Hepatocyte (in vitro differentiated cells): ENCODE results near the gene CACNA2D4. TPM values are rescaled to one million over a fixed set of nuclear protein-coding genes. Genes with fewer than 3 reads are reported as not detected.

ENCODE experiments used
- DNase-seq: peaks from one replicate; pipeline ENCODE4 v3.0.0-alpha.2; 2016; ENCODE audit warnings: low spot score
- H2AFZ ChIP-seq: fragments of 200-600 bp; sonication (generic); 2 replicates; pipeline ENCODE4 v1.6.0; 2016; ENCODE audit warnings: antibody characterized with exemption, mild to moderate bottlenecking
- H3K27ac ChIP-seq: fragments of 200-600 bp; sonication (generic); 2 replicates; pipeline ENCODE4 v1.5.1; 2016; ENCODE audit warnings: mild to moderate bottlenecking
- H3K27me3 ChIP-seq: fragments of 200-600 bp; sonication (generic); 2 replicates; pipeline ENCODE4 v1.6.1; 2016
- H3K36me3 ChIP-seq: fragments of 200-600 bp; sonication (generic); replicated peaks from 2 replicates; pipeline ENCODE4 v1.5.1; 2016; ENCODE audit warnings: low read depth; ENCODE audit not compliant: insufficient read depth
- H3K4me1 ChIP-seq: fragments of 200-600 bp; sonication (generic); 2 replicates; pipeline ENCODE4 v1.5.1; 2016; ENCODE audit warnings: mild to moderate bottlenecking, moderate library complexity; ENCODE audit not compliant: insufficient read depth
- H3K4me2 ChIP-seq: fragments of 200-600 bp; sonication (generic); 2 replicates; pipeline ENCODE4 v1.6.0; 2016
- H3K4me3 ChIP-seq: fragments of 200-600 bp; sonication (generic); 2 replicates; pipeline ENCODE4 v1.5.1; 2016; ENCODE audit warnings: mild to moderate bottlenecking
- H3K79me2 ChIP-seq: fragments of 200-600 bp; sonication (generic); 2 replicates; pipeline ENCODE4 v1.6.0; 2017; ENCODE audit warnings: mild to moderate bottlenecking
- H3K9me2 ChIP-seq: fragments of 200-600 bp; sonication (generic); replicated peaks from 2 replicates; pipeline ENCODE4 v1.6.0; 2017; ENCODE audit warnings: mild to moderate bottlenecking; ENCODE audit not compliant: insufficient read depth
- H3K9me3 ChIP-seq: fragments of 200-600 bp; sonication (generic); 2 replicates; pipeline ENCODE4 v1.5.1; 2016; ENCODE audit warnings: low read depth, mild to moderate bottlenecking
- H4K20me1 ChIP-seq: fragments of 200-600 bp; sonication (generic); 2 replicates; pipeline ENCODE4 v1.6.0; 2016; ENCODE audit warnings: mild to moderate bottlenecking; ENCODE audit not compliant: insufficient read depth, poor library complexity, severe bottlenecking
- CTCF ChIP-seq: fragments of 200-600 bp; sonication (generic); IDR thresholded peaks from 2 replicates; pipeline ENCODE4 v1.5.1; 2016; ENCODE audit warnings: antibody characterized with exemption, mild to moderate bottlenecking; ENCODE audit not compliant: poor library complexity
- EZH2 ChIP-seq: fragments of 200-600 bp; sonication (generic); IDR thresholded peaks from 2 replicates; pipeline ENCODE4 v1.6.1; 2016; ENCODE audit warnings: antibody characterized with exemption, mild to moderate bottlenecking, borderline replicate concordance
- EZH2phosphoT487 ChIP-seq: fragments of 200-600 bp; sonication (generic); IDR thresholded peaks from one replicate; pipeline ENCODE4 v1.6.1; 2018; ENCODE audit warnings: antibody characterized with exemption, mild to moderate bottlenecking, low read depth, moderate library complexity; ENCODE audit not compliant: unreplicated experiment, severe bottlenecking
- WGBS: methylation state at CpG from one replicate; pipeline ENCODE4 v1.1.6; 2016; ENCODE audit warnings: low lambda C conversion rate; ENCODE audit errors: missing lambda C conversion rate; 5-methylcytosine and 5-hydroxymethylcytosine counted together
- polyA plus RNA-seq: library from polyadenylated mRNA; unstranded; fragments of >200 nt; fragmentation: Nextera tagmentation; extraction: Ambion mirVana; gene quantifications from 2 replicates; pipeline ENCODE4 v1.2.1, GENCODE V29; 2016
- total RNA-seq: library from RNA; depleted of rRNA; stranded (reverse); fragments of >200 nt; gene quantifications from 2 replicates; pipeline ENCODE4 v1.2.3, GENCODE V29; 2014

CACNA2D4 gene
- total and polyA plus RNA-seq, 2 experiments from 2014 or later = 1.3 to 2.1 TPM

GRCh38 chr12:1809591-1810190, 108.8 kb downstream of the CACNA2D4 start:
- DNase-seq = no peak
- Histone ChIP-seq H3K9me2 (no peaks in the 10 kb centered on the region), H3K79me2 (no peaks in the 10 kb centered on the region), H3K27me3 (no peaks in the 10 kb centered on the region), H3K4me3 (no peak overlapping the region), H3K27ac (peak overlapping the region; percentile 7), H3K4me1 (peaks cover 3% of the 10 kb centered on the region), H3K4me2 (no peak overlapping the region), H3K36me3 (no peaks in the 10 kb centered on the region), H2AFZ (no peak overlapping the region), H4K20me1 (no peaks in the 10 kb centered on the region), H3K9me3 (no peaks in the 10 kb centered on the region)
- TF ChIP-seq EZH2phosphoT487 (no peak), CTCF (no peak), EZH2 (no peak)
- WGBS = 86% methylated on average over 13 of the region's 13 CpGs

- Histone ChIP-seq H3K36me3 (no peaks in the 10 kb centered on the region), H4K20me1 (no peaks in the 10 kb centered on the region), H2AFZ (no peak overlapping the region), H3K27me3 (no peaks in the 10 kb centered on the region), H3K4me1 (peaks cover 3% of the 10 kb centered on the region), H3K9me2 (no peaks in the 10 kb centered on the region), H3K79me2 (no peaks in the 10 kb centered on the region), H3K4me3 (no peak overlapping the region), H3K4me2 (no peak overlapping the region), H3K9me3 (no peaks in the 10 kb centered on the region), H3K27ac (peak overlapping the region; percentile 7)
- WGBS = 90% methylated on average over 22 of the region's 22 CpGs
- TF ChIP-seq EZH2 = no peak
- no peak for TF ChIP-seq EZH2phosphoT487
- DNase-seq = no peak
These were observed 109.5 kb downstream of the CACNA2D4 start for GRCh38 chr12:1808798-1809480.

GRCh38 chr12:1808036-1808797, 110.2 kb downstream of the CACNA2D4 start:
- TF ChIP-seq EZH2phosphoT487 = no peak
- TF ChIP-seq EZH2 = no peak
- no peak for TF ChIP-seq CTCF
- no peaks in the 10 kb centered on the region for H3K9me2 ChIP-seq
- H3K4me2 ChIP-seq = no peak overlapping the region
- H4K20me1 ChIP-seq = no peaks in the 10 kb centered on the region
- H2AFZ ChIP-seq = no peak overlapping the region
- H3K4me3 ChIP-seq = no peak overlapping the region
- no peaks in the 10 kb centered on the region for H3K9me3 ChIP-seq
- no peak overlapping the region for H3K27ac ChIP-seq
- H3K4me1 ChIP-seq = peaks cover 3% of the 10 kb centered on the region
- H3K36me3 ChIP-seq = no peaks in the 10 kb centered on the region
- no peak for DNase-seq
- H3K79me2 ChIP-seq = no peaks in the 10 kb centered on the region
- 90% methylated on average over 19 of the region's 19 CpGs for WGBS
- no peaks in the 10 kb centered on the region for H3K27me3 ChIP-seq
